OCI-M2 (cell line): ENCODE data around the gene RAB12.
"Not testable (repeated sequence)": the region's sequence is repeated elsewhere in the genome, so short reads cannot be mapped to it uniquely, and the experiment has no call there.

Experiments used
- DNase-seq: peaks from one replicate; lab custom pipeline; 2025; ENCODE audit not compliant: unreplicated experiment; lab: John Stamatoyannopoulos, UW

Gene RAB12

DNA sequence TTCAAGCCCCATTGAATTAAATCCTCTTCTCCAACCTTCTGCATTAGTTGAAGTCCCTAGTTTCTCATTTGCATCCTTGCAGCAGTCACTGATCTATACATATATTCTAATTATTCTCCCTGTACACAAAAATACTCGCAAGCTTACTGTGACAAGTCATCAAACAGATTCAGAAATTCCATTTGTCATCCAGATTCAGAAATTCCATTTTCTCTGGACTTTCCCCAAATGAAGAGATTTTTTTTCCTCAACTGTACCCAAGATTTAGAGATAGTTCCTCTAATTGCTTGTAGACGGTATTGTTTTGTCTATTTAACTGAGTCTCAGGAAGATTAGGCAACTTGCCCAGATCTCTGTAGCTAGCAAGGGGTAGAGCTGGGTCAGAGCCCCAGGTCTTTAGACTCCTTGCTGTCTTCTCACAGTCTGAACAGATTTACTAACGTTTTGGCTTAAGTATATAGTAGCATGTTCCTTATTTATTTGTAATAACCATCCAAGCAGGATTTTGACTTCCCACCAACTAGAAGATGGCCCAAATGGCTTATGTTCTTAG is 34.2 kb downstream of the RAB12 start:
- no peak for DNase-seq

DNA sequence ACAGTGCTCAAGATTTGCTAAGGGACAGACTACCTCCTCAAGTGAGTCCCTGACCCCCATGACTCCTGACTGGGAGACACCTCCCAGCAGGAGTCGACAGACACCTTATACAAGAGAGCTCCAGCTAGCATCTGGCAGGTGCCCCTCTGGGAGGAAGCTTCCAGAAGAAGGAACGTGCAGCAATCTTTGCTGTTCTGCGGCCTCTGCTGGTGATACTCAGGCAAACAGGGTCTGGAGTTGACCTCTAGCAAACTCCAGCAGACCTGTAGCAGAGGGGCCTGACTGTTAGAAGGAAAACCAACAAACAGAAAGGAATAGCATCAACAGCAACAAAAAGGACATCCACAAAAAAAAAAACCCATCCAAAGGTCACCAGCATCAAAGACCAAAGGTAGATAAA is 38.1 kb downstream of the RAB12 start:
- not testable (repeated sequence) for DNase-seq

DNA sequence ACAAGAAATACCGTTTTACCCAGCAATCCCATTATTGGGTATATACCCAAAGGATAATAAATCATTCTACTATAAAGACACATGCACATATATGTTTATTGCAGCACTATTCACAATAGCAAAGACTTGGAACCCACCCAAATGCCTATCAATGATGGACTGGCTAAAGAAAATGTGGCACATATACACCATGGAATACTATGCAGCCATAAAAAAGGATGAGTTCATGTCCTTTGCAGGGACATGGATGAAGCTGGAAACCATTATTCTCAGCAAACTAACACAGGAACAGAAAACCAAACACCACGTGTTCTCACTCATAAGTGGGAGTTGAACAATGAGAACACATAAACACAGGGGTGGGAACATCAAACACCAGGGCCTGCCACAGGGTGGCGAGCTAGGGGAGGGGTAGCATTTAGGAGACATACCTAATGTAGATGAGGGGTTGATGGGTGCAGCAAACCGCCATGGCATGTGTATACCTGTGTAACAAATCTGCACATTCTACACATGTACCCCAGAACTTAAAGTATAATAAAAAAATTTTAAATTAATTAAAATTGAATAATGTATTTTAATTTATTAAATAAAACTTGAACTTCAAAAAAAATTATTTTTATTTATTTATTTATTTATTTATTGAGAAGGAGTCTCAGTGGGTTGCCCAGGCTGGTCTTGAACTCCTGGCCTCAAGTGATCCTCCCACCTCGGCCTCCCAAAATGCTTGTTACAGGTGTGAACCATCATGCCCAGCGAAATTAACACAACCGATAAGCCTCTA is 42.4 kb downstream of the RAB12 start:
- not testable (repeated sequence) for DNase-seq

DNA sequence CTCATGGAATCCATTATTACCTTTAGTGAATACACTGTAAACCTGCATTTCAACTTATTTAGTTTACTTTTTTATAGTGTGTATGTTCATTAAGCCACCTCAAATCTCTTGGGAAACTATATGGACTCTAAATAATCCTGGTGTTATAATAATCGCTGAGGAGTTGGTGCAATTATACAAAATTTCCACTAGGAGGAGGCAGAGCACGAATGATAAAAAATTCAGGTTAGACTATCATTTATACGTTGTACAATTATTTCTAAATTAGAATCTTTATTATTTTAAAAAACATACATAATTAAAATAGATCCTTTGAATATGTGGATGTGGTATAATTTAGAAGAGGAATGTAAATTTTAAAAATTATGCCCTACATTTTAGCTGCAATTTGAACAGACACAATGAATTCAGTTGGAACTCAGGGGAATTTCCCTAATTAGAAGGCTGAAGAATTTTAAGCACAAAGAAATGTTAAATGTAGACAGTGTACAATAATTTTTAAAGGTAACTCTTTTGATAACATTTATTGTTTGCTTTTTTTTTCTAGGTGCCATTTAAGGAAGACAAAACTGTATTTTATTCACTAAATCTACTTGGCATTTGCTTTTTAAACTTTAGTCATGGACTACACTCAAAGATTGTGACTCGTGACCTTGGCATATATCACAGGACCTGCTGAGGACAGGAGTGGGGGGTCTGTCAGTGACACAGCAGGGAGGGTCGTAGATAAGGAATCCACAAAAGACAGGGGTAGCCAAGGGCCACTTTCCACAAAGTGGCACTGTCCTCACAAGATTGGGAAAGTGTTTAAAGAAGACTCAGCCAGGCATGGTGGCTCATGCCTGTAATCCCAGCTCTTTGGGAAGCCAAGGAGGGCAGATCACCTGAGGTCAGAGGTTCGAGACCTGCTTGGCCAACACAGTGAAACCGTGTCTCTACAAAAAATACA is 45.5 kb downstream of the RAB12 start:
- DNase-seq: peak; percentile 16

DNA sequence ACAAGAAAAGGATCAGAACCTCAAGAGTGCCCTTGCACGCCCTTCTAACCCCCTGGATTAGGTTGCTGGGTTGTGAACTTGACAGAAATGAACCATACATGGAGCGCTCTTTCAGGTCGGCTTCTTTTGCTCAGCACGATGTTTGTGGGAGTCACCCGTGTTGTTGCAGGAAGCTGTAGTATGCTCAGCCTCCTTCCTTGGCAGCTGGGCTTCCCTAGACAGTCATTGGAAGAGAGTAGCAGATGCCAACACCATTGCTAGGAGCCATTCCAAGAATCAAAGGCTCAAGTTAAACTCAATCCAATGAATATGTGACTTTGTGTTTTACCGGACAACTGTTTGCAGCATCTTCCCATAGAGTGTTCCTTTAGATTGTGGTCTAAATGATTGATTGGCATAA is 47.0 kb downstream of the RAB12 start:
- DNase-seq: no peak

DNA sequence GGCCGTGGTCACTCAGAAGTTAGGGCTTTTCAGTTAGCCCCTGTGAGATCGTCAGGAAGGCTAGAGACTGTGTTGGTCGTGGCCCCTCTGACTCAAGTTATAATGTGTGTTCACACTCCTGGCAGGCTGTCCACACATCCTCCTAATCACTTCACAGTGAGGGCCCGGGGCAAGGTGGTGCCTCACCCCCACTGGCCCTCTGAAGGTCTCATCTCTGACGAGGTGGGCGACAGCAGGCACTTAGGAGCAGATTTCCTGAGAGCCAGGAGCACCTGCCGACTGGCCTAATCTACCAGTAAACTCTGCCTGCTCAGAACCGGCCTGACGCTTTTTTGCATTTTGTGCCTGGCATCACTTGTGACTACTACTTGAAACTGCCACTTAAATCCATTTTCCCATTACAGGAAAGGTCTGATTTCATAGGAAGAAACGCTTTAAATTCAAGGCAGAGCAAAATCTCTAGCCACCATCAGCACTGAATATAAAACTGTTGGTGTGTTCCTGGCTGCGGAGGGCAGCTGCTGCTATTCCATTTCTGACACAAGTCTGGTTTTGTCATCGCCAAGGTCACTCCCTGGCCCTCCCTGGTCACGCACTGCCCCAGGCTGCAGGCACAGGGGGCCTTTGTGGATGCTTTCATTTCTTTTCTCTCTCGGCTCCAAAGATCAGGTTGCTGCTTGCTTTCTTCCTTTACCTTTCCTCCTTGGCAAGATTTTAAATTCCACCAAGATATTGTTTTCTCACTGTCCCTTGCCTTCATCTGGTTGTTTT is 48.0 kb downstream of the RAB12 start:
- no peak for DNase-seq

DNA sequence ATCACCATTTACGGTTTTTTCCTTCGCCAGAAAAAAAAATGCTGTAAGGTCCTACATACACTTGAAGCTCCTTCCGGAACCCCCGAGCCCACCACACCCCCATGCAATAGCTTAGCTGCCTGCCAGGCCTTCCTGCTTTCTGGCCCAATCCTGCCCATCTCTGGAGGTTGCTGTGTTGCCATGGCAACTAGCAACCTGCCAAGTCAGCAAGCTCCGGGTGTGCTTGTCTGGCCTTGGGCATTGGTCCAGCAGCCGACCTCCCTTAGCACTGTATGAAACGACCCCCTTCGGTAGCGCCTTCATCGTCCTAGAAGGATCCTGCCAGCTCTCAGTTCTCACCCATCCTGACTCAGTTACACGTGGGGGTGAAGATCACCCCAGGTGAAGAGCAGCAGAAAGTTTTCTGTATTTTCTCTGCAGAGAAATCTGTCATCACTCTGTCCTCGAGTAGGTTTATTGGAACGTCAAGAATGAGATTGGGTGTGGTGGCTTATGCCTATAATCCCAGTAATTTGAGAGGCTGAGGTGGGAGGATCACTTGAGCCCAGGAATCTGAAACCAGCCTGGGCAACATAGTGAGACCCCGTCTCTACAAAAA is 48.7 kb downstream of the RAB12 start:
- DNase-seq: no peak

DNA sequence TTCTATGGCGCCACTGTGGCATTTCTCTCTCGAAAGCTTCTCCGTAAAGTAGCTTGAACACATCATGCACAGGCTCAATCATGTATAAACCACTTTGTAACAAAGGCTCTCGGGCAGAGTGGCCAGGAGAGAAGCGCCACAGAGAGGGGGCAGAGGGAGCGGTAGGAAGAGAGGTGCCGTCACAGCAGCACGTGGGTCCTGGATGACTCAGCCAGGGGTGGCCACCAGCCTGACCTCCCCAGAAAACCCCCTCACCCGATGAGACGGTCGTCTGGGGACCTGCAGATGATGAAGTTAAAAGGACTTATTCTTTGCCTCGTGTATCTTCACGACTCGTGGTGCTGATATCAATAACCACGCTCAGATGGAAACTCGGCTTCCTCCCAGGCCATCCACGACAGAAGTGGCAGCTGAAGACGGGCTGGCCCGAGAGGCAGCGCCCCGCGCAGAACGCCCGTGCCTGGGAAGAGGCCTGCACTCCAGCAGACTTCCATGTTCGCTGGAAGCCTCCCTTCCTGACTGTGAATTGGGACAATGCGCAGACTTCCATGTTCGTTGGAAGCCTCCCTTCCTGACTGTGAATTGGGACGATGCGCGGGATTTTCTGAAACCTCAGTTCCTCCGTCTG is 49.7 kb downstream of the RAB12 start:
- DNase-seq: no peak

DNA sequence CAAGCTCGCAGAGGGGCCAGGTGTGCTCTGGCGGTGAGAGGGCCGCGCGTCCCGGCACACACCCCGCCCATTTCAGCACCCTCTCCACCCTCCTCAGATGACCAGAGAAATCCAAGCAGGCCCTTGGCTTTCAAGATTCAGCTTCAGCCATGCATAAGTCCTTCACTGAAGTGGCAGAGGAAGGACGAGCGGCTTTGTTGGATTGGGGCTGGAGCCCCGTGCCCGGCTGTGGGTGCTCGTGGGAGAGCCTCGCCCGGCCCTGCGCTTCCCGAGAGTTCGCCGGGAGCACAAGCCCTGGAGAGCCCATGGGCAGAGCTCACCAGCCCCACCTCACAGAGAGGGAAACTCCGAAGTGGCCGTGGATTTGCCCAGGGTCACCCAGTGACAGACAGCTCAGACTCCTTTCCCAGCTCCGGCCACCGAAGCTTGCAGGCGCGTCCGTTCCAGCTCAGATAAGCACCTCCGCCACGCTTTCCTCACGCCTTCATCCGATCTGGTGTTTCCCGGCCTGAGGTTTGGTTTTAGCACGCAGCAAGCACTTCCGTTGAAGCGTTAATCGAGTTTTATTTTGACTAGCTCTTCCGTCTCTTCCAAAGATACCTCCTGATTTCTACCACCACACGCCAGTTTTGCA is 50.5 kb downstream of the RAB12 start:
- DNase-seq: no peak

DNA sequence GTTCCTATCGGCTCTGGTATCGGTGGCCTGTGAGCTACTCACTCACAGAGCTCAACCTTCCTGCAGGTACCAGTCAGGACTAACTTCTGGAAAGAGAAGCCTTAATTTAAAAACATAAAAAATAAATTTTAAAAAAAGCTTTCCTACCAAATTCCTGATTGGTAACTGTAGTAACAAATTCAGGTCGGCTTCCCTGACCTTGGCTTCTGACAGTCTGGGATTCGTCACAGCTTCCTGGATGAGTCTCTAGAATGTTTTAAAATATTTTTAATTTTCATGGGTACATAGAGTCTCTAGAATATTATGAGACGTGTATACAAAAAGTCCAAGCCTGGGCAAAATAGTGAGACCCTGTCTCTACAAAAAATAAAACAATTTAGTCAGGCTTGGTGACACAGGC is 51.1 kb downstream of the RAB12 start:
- DNase-seq: no peak

DNA sequence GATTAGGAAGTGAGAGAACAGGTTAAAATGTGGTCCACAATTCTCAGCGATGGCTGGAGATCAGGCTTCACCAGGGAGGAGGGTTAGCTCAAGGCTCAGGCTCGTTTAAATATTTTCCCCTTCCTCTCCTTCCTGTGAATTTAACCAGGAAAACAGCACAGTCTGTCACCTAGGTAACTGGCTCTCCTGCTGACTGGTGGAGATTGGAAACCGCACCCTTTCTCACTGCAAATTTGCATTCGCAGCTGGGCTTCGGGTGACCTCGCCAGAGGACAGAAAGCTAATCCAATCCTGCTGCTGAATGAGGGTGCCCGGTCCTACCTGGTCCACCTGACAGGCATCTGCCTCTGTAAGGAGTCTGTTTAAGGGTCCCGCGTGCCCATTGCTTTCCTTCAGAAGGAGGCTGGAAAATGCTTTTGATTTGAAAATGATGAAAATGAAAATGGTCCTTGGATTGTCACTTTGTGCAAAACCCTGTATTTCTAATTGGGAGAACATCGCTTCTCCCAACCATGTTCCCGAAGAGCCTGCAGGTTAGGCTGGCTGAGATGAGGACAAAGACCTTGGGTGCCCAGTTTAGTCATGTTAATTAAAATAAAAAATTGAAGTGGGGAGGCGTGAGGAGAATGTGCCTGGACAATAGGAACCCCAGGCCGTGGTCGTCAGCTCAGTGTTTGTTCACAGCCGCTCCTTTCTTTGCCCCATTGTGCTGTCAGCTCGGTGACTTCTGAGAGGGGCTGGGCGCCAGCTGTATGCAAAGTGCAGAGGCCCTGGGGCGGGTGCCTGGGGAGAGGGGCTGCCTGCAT is 52.7 kb downstream of the RAB12 start:
- no peak for DNase-seq

DNA sequence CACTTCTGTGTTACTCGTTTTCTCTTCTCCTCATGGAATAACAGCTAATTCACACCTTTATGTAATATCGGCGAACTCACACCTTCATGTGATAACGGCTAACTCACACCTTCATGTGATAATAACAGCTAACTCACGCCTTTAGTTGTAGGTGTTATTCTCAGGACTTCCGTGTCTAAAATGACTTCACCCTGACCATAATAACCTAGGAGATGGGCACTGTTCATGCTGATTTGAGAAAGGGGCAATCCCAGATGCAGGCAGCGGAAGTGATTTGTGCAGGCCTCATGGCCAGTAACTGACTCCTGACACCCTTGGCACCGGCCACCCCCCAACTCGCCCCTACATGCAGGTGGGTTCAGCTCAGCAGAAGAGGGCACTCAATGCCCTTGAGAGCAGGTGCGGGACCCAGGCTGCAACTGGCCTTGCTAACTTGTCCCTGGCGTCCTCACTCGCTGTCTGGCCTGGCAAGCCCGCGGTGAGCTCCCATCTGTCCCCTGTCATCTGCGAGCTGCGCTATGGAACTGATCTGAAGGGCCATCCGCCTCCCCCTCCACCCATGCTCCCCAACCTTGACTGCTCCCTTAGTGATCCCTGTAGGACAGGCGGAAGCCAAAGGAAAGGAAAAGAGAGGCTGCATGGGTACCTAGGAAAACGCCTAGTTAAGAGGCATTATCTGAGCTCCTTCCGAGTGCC is 53.5 kb downstream of the RAB12 start:
- no peak for DNase-seq

DNA sequence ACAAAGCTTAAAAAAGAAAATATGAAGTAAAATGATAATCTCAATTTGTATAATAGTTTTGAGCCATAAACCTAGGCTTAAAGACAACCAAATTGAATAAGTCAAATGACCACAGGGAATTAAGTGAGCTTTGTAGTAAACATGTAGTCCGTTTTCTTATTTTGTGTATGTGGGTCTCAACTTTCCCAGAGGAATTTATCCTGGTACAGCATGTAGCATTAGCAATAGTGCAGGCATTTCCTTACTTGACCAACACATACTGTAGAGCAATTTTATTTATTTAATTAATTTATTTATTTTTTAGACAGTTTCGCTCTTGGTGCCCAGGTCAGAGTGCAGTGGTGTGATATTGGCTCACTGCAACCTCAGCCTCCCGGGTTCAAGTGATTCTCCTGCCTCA is 58.6 kb downstream of the RAB12 start:
- no peak for DNase-seq

DNA sequence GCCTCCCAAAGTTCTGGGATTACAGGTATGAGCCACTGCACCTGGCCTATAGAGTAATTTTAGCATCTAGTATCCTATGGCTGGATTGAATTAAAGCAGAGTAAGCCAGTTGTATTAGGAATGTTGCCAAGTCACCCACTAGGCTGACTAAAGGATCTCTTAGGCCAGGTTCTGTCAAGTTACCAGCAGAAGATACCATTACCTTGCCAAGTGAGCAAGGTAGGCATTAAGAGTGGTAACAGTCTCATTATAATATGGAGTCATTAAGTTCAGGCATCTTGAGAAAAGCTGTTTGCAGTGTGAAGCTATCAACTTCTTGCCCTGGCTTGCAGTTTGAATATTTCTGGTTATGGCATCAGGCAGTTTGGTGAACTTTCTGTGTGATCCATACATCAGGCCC is 59.1 kb downstream of the RAB12 start:
- DNase-seq: no peak

DNA sequence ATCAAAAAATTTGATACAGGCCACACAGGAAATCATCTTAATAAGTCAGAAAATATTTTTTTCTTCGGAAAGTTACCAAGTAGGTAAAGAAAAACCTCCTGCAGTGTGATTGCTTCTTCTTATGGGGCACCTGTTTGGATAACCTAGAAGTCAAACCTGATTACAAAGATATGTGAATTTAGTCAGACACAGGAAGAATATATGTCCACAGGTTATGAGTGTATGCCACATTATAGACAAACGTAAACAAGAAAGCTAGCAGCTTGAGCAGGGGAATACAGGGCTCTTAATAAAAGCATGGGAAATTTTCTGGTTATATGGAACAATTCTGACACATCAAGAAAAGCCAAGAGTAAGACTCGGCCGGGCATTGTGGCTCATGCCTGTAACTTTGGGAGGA is 60.3 kb downstream of the RAB12 start:
- no peak for DNase-seq

DNA sequence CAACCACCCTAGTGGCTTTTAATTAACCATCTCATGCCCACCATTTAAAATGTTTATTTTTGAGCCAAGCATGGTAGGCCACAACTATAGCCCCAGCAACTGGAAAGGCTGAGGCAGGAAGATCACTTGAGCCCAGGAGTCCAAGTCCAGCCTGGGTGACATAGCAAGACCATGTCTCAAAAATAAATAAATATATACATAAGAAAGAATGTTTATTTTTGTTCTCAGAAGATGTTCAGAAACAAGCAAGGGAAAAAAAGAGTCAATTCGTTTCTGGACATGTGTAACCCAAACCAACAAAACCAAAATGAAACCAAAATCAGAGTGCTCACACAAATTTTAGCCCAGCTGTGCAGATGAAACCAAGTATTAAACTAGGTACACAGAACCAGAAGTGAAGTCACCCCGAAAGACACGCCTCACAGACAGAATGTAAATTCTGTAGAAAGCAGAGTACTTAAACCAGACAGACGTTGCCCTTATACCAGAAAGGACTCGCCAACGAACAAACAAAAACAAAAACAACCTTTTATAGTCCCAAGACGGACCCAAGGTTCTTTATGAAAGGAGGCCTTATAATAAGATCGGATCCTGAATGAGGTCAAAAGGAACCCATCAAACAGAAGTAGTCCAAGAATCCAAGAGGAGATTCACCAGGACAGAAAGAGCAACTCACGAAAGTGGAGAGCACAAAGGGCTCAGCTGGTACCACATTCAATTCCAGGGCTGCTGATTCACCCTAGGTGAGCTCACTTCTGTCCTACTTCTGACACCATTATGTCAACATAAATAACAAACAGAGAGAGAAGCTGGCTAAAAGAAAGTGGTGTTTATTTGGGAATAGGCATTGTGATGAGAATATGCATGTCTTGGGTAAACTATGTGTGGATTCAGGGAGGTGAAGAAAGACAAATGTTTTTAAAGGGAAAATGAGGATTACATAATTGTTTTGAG is 64.3 kb downstream of the RAB12 start:
- no peak for DNase-seq

DNA sequence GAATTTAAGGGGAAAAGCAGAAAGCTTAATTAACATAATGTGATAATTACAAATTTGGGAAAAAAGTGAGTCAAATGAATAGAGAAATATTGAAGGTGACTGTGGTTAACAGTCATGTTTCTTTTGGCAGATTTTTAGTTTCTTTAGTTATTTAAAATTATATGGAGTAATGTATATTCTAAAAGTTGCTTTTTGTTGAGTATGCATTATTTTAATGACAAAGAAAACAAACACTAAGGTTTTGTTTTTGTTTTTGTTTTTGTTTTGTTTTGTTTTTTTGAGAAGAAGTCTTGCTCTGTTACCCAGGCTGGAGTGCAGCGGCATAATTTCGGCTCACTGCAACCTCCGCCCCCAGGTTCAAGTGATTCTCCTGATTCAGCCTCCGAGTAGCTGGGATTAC is 65.8 kb downstream of the RAB12 start:
- DNase-seq: no peak
